Measurements from ENCODE around the gene NUBP1. TPM values are rescaled to one million over a fixed set of nuclear protein-coding genes. Genes with fewer than 3 reads are reported as not detected.

The NUBP1 gene
- total and polyA plus RNA-seq, 7 donors, result 24.7 to 74.7 (median 29.6) TPM

DNA sequence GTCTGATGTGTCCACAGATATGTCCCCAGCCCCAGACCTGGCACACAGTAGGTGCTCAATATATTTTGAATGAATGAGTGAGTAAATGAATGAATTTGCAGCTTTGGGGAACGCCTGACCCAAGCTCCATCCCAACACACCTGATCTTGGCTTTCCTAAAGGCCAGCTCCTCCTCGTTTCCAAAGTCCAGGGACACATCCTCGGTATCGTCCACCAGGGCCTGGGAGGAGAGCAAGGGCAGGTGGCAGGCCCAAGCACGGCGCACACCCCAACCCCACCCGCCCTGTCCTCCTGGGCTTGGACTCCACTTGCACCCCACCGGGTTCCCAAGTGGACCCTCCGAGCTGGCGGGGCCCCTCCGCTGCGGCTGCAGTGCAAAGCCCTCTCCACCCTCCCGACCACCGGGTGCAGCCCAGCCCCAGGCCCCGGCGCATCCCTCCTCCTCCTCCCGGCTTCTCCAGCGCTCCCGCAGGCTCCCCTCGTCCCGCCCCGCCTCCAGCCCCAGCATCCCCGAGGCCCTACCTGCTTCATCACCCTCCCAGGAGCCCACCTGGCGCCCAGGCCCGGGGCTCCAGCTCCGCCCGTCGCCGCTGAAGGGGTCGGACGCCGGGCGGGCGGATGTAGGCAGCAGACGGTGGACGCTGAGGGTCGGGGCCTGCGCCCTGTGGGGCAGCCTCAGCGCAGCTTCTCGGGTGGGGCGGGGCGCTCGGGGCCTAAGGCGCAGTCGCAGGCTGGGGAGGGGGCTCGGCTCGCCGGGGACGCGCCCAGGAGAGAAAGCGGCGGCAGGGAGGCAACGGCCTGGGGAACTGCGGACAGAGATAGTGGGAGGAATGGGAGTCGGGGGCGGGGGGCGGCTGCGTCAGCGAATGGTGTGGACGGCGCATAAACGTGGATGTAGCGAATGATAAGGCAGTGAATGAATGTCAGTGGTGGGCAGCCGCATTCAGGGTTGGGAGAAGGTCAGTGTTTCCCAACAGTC lies 74.6 kb downstream of the NUBP1 start, which contains the start of gene TVP23A:
TVP23A (minus strand) TSS at position 832 of the 979 bp plus-strand sequence; CDS start at position 531, 301 bp downstream.
- TF ChIP-seq, protein P1, sequence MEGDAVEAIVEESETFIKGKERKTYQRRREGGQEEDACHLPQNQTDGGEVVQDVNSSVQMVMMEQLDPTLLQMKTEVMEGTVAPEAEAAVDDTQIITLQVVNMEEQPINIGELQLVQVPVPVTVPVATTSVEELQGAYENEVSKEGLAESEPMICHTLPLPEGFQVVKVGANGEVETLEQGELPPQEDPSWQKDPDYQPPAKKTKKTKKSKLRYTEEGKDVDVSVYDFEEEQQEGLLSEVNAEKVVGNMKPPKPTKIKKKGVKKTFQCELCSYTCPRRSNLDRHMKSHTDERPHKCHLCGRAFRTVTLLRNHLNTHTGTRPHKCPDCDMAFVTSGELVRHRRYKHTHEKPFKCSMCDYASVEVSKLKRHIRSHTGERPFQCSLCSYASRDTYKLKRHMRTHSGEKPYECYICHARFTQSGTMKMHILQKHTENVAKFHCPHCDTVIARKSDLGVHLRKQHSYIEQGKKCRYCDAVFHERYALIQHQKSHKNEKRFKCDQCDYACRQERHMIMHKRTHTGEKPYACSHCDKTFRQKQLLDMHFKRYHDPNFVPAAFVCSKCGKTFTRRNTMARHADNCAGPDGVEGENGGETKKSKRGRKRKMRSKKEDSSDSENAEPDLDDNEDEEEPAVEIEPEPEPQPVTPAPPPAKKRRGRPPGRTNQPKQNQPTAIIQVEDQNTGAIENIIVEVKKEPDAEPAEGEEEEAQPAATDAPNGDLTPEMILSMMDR (IDR thresholded peaks at IDR 0.05), result no peak
- 39 to 43% (median 41%) methylated on average over 58 to 64 of the region's 64 CpGs for WGBS, 3 donors
- Histone ChIP-seq H3K36me3 (ENCODE audit: insufficient read depth in 1 of 2, low read depth in 1 of 2) (no peaks in the 10 kb centered on the region), H3K27ac (no peak within 1 kb of the TSS), H3K9me3 (no peaks in the 10 kb centered on the region), H3K4me1 (no peaks in the 10 kb centered on the region), H3K4me3 (no peak within 1 kb of the TSS), H3K27me3 (ENCODE audit: insufficient read depth in 3 of 3, low read length in 2 of 3) (no peaks in the 10 kb centered on the region)
- no peak for ATAC-seq
- no peak for DNase-seq
- intact Hi-C loops (cut with DNase I), result no loop called here

Other genes with a start within 250 kb of the NUBP1 start
- 10 to 100 TPM; 11.0 to 25.4 (median 17.7) TPM for gene EMP2, start 163.2 kb upstream of the NUBP1 start, total RNA-seq
- gene EMP2, start 163.2 kb upstream of the NUBP1 start, polyA plus RNA-seq, result 10 to 100 TPM in 1 of 3 donors, 1 to 10 TPM in 2; 8.0 to 22.8 (median 9.9) TPM
- gene TEKT5, start 48.9 kb upstream of the NUBP1 start, total RNA-seq, result not detected
- not detected for gene TEKT5, start 48.9 kb upstream of the NUBP1 start, polyA plus RNA-seq
- under 1 TPM in 2 of 4 donors, not detected in 2; 0.07 to 0.13 TPM for gene TVP23A, start 75.0 kb downstream of the NUBP1 start, total RNA-seq
- gene TVP23A, start 75.0 kb downstream of the NUBP1 start, polyA plus RNA-seq, result under 1 TPM in 2 of 3 donors, not detected in 1; 0.01 to 0.04 TPM
- 10 to 100 TPM in 1 of 4 donors, 1 to 10 TPM in 3; 2.9 to 13.8 (median 5.2) TPM for gene CIITA, start 133.4 kb downstream of the NUBP1 start, total RNA-seq
- 10 to 100 TPM in 1 of 3 donors, 1 to 10 TPM in 2; 2.3 to 15.3 (median 4.1) TPM for gene CIITA, start 133.4 kb downstream of the NUBP1 start, polyA plus RNA-seq
- 10 to 100 TPM; 71.9 to 95.1 (median 83.1) TPM for gene DEXI, start 198.6 kb downstream of the NUBP1 start, total RNA-seq
- gene DEXI, start 198.6 kb downstream of the NUBP1 start, polyA plus RNA-seq, result 100 to 1,000 TPM in 2 of 3 donors, 10 to 100 TPM in 1; 98.9 to 122 (median 104) TPM
- 10 to 100 TPM; 18.3 to 24.5 (median 22.4) TPM for gene CLEC16A, start 200.7 kb downstream of the NUBP1 start, total RNA-seq
- gene CLEC16A, start 200.7 kb downstream of the NUBP1 start, polyA plus RNA-seq, result 10 to 100 TPM; 13.1 to 28.1 (median 15.3) TPM